Stomach (tissue), 4 donors: ENCODE results near the gene CFB.

Experiments
- POLR2A ChIP-seq, 4 donors: fragments of 450-650 bp; IDR thresholded peaks; one replicate each; pipeline ENCODE4 v1.6.1; 2016; ENCODE audit warnings: antibody characterized with exemption in 4 of 4, control low read depth in 2 of 4, mild to moderate bottlenecking in 1 of 4, moderate library complexity in 1 of 4
- TF ChIP-seq, protein P1 (sequence below), 7 experiments: fragments of 450-650 bp in 4 of 7; fragments of 200-600 bp in 3 of 7; sonication (generic) in 3 of 7; IDR thresholded peaks; one replicate each; pipeline ENCODE4 v1.5.1; 2016 to 2019; ENCODE audit warnings: antibody characterized with exemption in 7 of 7, control low read depth in 2 of 7, mild to moderate bottlenecking in 1 of 7

DNA sequence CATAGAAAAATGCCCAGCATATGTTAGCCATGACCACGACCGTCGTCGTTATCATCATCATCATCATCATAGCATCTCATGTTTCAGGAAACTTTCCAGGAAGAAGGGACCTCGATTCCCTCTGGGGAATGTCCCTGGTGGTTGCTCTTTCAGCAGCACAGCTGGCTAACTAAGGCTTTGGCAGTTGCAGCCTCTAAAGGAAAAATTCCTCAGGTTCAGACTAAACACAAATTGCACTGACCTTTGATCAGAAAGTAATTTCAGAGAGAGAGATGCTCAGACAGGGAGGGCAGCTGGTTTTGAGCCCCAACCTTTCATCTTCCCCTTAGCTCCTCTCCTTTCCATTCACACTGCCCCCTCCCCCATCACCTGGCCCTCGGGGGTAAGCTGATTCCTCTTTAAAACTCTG is 5.6 kb upstream of the CFB start:
- no peak for TF ChIP-seq POLR2A (IDR thresholded peaks at IDR 0.05)
- TF ChIP-seq, protein P1, sequence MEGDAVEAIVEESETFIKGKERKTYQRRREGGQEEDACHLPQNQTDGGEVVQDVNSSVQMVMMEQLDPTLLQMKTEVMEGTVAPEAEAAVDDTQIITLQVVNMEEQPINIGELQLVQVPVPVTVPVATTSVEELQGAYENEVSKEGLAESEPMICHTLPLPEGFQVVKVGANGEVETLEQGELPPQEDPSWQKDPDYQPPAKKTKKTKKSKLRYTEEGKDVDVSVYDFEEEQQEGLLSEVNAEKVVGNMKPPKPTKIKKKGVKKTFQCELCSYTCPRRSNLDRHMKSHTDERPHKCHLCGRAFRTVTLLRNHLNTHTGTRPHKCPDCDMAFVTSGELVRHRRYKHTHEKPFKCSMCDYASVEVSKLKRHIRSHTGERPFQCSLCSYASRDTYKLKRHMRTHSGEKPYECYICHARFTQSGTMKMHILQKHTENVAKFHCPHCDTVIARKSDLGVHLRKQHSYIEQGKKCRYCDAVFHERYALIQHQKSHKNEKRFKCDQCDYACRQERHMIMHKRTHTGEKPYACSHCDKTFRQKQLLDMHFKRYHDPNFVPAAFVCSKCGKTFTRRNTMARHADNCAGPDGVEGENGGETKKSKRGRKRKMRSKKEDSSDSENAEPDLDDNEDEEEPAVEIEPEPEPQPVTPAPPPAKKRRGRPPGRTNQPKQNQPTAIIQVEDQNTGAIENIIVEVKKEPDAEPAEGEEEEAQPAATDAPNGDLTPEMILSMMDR (IDR thresholded peaks at IDR 0.05), result no peak
